ENCODE measurements around the gene CCZ1. TPM values are rescaled to one million over a fixed set of nuclear protein-coding genes. Genes with fewer than 3 reads are reported as not detected.
"Not testable (repeated sequence)": the region's sequence is repeated elsewhere in the genome, so short reads cannot be mapped to it uniquely, and the experiment has no call there.

Gene CCZ1
- total RNA-seq (2013) = 71.5 TPM
- polyA plus RNA-seq (10 to 100 TPM; 43.8 to 74.6 (median 72.8) TPM), polyA minus RNA-seq (15.9 and 23.7 TPM in 2 replicates), total RNA-seq (8.0 to 30.3 (median 17.0) reads per million in 11 experiments)

DNA sequence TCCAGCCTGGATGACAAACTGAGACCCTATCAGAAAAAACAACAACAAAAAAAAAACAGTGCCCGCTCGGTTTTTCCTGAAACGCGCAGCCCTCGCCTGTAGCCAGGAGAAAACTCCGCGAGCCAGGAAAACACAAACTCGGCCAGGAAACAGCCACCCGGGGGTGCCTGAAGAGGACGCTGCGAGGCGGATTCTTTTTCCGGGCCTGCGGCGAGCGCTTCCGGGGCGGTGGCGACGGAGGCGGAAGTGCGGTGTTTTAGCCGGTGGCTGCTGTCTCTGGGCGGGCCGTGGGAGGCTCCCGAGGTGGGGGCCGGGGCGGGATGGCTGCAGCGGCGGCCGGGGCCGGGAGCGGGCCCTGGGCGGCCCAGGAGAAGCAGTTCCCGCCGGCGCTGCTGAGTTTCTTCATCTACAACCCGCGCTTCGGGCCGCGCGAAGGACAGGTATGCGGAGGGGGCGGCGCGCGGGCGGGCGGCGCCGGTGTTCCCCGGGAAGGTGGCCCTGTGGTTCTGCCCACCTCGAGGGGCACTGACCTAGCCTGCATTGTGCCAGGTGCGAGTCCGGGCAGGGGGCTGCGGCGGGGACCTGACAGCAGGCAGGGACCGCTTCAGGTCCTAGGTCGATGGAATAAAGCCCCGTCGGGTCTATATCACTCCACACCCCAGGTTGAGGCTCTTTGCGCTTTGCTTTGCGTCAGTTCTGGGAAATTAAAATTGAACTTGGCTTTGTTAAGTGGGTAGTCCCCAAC, at the start of gene CCZ1:
Gene CCZ1, plus strand, starts transcription at position 254 of the 745 bp plus-strand sequence. Its CDS starts 67 bp downstream, at position 321.
- not testable (repeated sequence) for H3K4me1 ChIP-seq (ENCODE audit: control insufficient read depth in 1 of 2, insufficient read depth in 2 of 2, low read length in 2 of 2)
- peak within 1 kb of the TSS; percentile 65 for H2AFZ ChIP-seq (ENCODE audit: insufficient read depth, low read depth, low read length, poor library complexity, severe bottlenecking)
- WGBS (ENCODE audit: insufficient coverage) = 1% methylated on average over 9 of the region's 64 CpGs

DNA sequence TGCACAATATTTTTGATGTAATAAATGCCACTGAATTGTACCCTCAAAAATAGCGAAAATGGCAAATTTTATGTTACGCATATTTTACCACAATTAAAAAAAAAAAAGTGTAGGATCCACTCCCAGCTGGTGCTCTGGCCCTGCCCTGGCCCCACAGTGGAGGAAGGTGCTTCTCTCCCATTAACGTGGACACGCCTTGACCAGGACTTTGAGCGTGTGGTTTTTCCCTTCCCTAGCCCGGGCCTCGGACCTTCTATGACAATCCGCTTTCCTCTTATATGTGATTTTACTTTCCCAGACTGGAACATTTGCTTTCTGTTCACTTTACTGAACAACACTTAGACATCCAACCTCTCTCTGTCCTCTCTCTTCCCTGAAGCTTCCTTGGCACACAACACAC, 47.6 kb upstream of the CCZ1 start:
- H3K36me3 Mint-ChIP-seq = peaks cover 19 to 45% of the 10 kb centered on the region in 2 donors
- 94% methylated on average over 6 of the region's 8 CpGs for WGBS (ENCODE audit: insufficient coverage)
- H3K4me3 ChIP-seq (replicated peaks in 1 of 3; ENCODE audit: low read depth in 2 of 3, low read length in 3 of 3) = no peak overlapping the region
- no peak overlapping the region for H2AFZ ChIP-seq (ENCODE audit: insufficient read depth, low read depth, low read length, poor library complexity, severe bottlenecking)
- peak overlapping the region in 1 of 7 donors; percentile 54 for H3K27ac Mint-ChIP-seq
- peaks cover 8 to 12% of the 10 kb centered on the region in 2 donors for H3K36me3 ChIP-seq (replicated peaks in 1 of 2; ENCODE audit: control insufficient read depth in 1 of 2, insufficient read depth in 2 of 2, low read length in 2 of 2)
- TF ChIP-seq, protein P1, sequence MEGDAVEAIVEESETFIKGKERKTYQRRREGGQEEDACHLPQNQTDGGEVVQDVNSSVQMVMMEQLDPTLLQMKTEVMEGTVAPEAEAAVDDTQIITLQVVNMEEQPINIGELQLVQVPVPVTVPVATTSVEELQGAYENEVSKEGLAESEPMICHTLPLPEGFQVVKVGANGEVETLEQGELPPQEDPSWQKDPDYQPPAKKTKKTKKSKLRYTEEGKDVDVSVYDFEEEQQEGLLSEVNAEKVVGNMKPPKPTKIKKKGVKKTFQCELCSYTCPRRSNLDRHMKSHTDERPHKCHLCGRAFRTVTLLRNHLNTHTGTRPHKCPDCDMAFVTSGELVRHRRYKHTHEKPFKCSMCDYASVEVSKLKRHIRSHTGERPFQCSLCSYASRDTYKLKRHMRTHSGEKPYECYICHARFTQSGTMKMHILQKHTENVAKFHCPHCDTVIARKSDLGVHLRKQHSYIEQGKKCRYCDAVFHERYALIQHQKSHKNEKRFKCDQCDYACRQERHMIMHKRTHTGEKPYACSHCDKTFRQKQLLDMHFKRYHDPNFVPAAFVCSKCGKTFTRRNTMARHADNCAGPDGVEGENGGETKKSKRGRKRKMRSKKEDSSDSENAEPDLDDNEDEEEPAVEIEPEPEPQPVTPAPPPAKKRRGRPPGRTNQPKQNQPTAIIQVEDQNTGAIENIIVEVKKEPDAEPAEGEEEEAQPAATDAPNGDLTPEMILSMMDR (IDR thresholded peaks at IDR 0.05) = no peak
- no peak overlapping the region for H3K27ac ChIP-seq (ENCODE audit: low read depth in 1 of 2, low read length in 2 of 2)
- H3K4me1 ChIP-seq (ENCODE audit: control insufficient read depth in 1 of 2, insufficient read depth in 2 of 2, low read length in 2 of 2) = no peaks in the 10 kb centered on the region
- DNase-seq = no peak
- H3K4me1 Mint-ChIP-seq = no peaks in the 10 kb centered on the region
- peaks cover 0 to 2% (median 0%) of the 10 kb centered on the region in 3 donors for H3K27me3 Mint-ChIP-seq (ENCODE audit: low read depth in 3 of 3)
- H3K79me2 ChIP-seq (ENCODE audit: insufficient read depth, low read length) = no peaks in the 10 kb centered on the region
- H3K9ac ChIP-seq (ENCODE audit: insufficient read depth, low read length, poor library complexity, severe bottlenecking) = no peak overlapping the region
- H3K4me2 ChIP-seq (replicated peaks; ENCODE audit: extremely low read depth, low read length, poor library complexity, severe bottlenecking) = no peak overlapping the region
- H4K20me1 ChIP-seq (ENCODE audit: insufficient read depth, low read length) = no peaks in the 10 kb centered on the region
- no peak overlapping the region for H3K4me3 Mint-ChIP-seq
- H3K9me3 Mint-ChIP-seq = peaks cover 0 to 3% (median 0%) of the 10 kb centered on the region in 7 donors
- no peaks in the 10 kb centered on the region for H3K27me3 ChIP-seq (ENCODE audit: control insufficient read depth in 2 of 2, insufficient read depth in 2 of 2, low read length in 2 of 2)
- intact Hi-C loops (cut with micrococcal nuclease) = no loop called here
- H3K9me3 ChIP-seq (replicated peaks in 1 of 2; ENCODE audit: control insufficient read depth in 1 of 2, insufficient read depth in 1 of 2, low read length in 2 of 2) = no peaks in the 10 kb centered on the region

More for the DNA sequence above, at the start of gene CCZ1:
- H3K27me3 Mint-ChIP-seq (ENCODE audit: low read depth in 3 of 3); H3K79me2 ChIP-seq (ENCODE audit: insufficient read depth, low read length); H3K27me3 ChIP-seq (ENCODE audit: control insufficient read depth in 2 of 2, insufficient read depth in 2 of 2, low read length in 2 of 2); H3K9me3 Mint-ChIP-seq; H4K20me1 ChIP-seq (ENCODE audit: insufficient read depth, low read length); intact Hi-C loops (cut with micrococcal nuclease); H3K36me3 ChIP-seq (replicated peaks in 1 of 2; ENCODE audit: control insufficient read depth in 1 of 2, insufficient read depth in 2 of 2, low read length in 2 of 2); H3K4me2 ChIP-seq (replicated peaks; ENCODE audit: extremely low read depth, low read length, poor library complexity, severe bottlenecking); H3K9me3 ChIP-seq (replicated peaks in 1 of 2; ENCODE audit: control insufficient read depth in 1 of 2, insufficient read depth in 1 of 2, low read length in 2 of 2); H3K4me1 Mint-ChIP-seq: not testable (repeated sequence)
- Histone ChIP-seq H3K4me3 (replicated peaks in 1 of 3; ENCODE audit: low read depth in 2 of 3, low read length in 3 of 3) (peak within 1 kb of the TSS; percentile 35 to 63 (median 39)), H3K27ac (ENCODE audit: low read depth in 1 of 2, low read length in 2 of 2) (peak within 1 kb of the TSS in 1 of 2 donors; percentile 17), H3K9ac (ENCODE audit: insufficient read depth, low read length, poor library complexity, severe bottlenecking) (peak within 1 kb of the TSS; percentile 36)
- peak; percentile 18 to 41 (median 32) for DNase-seq
- Mint-ChIP-seq H3K4me3 (peak within 1 kb of the TSS; percentile 80 to 89), H3K36me3 (peaks cover 13 to 21% of the 10 kb centered on the region in 2 donors), H3K27ac (peak within 1 kb of the TSS; percentile 67 to 94 (median 90))
